NCI-H2171 (cell line): Measurements from ENCODE around the gene PLA2G2E.
A peak's percentile ranks its signal among the peaks of the same experiment; 100 is the strongest.
"Not testable (repeated sequence)": the region's sequence is repeated elsewhere in the genome, so short reads cannot be mapped to it uniquely, and the experiment has no call there.

ENCODE experiments used
- DNase-seq: peaks from one replicate; lab custom pipeline; 2025; lab: John Stamatoyannopoulos, UW

Gene PLA2G2E

DNA sequence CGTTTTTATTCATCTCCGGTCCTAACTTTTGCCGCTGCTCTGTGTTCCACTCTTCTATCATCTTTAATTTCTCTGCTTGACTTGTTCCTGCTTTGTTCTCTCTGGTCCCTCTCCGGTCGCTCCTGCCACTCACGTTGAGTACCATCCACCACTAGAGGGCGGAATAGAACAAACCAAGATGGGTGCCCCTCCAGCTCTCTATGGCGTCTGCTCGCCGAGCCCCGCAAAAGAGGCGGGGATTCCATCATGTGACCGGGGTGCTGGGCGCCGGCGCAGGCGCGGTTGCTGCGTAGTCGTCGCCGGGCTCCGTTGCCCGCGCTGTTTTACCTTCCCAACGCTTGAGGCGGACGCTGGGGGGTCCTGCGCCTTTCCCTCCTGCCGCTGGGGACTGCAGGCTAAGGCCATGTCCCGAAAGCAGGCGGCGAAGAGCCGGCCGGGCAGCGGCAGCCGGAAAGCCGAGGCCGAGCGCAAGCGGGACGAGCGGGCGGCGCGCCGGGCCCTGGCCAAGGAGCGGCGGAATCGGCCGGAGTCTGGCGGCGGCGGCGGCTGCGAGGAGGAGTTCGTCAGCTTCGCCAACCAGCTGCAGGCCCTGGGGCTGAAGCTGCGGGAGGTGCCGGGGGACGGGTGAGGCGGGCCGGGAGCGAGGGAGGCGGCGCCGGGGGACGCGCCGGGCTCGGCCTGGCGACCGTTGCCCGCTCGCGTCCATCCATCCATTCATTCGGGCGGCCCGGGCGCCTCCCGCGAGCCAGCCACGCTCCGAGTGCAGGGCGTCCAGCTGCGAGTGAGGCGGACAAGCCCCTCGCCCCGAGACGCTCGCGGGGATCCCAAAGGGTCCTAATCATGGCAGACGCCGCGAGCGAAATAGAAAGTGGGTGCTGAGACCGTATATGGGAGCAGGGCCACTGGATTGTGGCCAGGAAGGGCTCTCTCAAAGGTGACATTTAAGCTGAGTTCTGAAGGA, 41.0 kb downstream of the PLA2G2E start, which contains the start of gene OTUD3:
TSS of gene OTUD3 (plus strand) at position 285 of the 961 bp plus-strand sequence. CDS start at position 404, 119 bp downstream.
- DNase-seq: peak; percentile 98

GRCh38 chr1:19880841-19881240, 42.6 kb downstream of the PLA2G2E start:
- not testable (repeated sequence) for DNase-seq

DNA sequence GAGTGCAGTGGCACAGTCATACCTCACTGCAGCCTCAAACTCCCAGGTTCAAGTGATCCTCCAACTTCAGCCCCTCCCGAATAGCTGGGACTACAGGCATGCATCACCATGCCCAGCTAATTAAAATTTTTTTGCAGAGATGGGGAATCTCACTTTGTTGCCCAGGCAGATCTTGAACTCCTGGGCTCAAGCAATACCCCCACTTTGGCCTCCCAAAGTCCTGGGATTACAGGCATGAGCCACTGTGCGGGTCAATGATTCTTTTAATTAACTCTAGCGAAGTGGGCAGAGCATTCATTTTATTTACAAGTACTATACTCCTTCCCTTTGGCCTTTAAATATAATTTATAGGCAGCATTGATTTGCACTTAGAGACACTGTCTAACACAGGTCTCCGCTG, 43.8 kb downstream of the PLA2G2E start:
- DNase-seq: no peak

DNA sequence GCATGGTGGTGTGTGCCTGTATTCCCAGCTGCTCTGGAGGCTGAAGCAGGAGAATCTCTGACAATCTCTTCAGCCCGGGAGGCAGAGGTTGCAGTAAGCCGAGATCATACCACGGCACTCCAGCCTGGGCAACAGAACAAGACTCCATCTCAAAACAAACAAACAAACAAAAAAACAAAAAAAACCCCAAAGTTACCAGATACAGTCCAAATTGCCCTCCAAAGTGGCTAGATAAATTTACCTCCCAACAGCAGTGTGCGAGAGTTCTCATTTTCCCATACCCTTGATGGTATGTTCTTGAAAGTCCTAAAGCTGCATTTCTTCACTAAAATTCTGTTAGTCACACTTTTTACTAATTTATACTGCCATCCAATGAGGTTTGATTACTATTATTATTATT, 44.2 kb downstream of the PLA2G2E start:
- no peak for DNase-seq

DNA sequence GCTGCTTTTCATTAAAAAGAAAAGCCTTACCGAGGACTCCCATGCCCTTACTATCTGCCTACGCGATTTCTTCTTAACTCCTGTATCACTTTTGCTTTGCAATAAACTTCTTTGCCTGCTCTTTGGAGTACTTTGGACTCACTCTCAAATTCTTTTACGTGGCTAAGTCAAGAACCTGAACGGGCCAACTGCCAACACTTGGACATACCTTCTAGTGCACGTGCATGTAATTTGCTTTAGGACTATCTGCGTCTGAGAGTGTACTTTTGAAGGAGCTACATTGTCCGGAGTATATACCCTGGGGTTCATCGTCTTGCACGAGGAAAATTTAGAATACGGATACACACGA, 44.8 kb downstream of the PLA2G2E start:
- no peak for DNase-seq

DNA sequence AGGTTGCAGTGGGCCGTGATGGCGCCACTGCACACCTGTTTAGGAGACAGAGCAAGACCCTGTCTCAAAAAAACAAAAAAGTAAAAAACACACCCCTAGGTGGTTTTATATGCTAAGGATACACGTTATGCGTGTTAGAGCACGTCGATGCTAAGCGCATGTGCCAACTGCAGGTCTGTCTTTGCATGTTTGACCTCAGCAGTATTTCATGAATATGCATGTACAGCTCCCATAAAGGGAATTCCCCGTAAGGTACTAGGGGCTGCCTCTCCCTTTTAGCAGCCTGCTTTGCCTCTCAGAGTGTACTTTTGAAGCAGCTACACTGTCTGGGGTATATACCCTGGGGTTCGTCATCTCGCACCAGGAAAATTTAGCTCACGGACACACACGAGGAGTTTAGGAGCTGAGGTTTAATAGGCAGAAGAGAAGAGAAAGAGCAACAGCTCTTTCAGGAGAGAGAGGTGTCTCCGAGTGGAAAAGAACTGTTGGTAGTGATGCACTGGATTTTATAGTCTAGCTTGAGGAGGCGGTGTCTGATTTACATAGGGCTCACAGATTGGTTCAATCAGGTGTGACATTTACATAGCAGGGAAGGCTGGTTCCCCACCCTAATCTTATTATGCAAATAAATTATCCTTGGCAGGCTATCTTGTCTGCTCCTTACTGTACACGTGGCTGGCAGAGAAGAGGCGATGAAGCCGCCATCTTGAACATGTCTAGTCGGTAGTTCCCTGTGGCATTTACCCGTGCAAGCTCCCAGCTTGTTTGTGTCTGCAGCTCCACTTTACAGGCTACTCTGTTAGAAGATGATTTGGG, 45.4 kb downstream of the PLA2G2E start:
- DNase-seq: peak; percentile 6

DNA sequence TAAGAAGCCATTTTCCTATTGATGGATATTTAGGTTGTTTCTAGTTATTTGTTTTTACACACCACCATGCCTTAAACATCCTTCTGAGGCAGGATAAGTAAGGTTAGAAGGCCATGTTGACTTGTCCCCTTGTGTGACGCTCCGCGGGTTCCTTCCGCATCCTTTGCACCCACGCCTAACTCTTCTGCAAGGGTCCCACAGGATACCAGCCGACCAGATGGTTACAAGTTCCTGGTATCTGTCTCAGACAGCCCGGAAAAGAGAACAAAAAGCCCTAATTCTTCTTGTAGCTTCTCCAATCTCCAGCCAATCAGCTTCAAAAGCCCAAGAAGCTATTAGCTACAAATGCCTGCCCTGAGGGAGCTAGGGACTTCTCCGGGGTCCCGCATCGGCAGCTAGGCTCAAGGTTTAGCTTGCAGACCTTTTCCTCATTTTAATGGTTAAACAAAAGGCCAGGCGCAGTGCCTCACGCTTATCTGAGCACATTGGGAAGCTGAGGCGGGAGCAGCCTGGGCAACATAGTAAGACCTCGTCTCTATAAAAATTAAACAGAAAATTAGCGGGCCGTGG, 46.2 kb downstream of the PLA2G2E start:
- no peak for DNase-seq

DNA sequence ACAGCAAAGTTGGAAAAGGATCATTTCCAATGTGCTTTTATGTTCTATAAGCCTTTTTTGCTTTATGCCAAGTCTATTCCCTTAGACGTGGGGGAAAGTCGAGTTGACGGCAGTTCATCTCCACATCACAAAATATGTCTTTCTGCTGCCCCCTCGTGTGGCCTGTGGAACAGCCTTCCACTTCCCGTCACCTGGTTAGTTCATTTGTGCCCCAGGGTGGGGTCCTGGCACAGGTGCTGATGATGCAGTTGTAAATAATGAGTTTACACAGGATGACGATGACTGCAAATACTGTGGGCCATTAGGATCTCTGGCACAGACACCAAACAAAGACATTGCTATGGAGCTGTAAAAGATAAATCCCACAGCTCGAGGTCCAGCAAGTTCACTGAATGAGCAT, 51.2 kb downstream of the PLA2G2E start:
- DNase-seq: no peak
